Heart left ventricle (tissue), 13 donors: ENCODE data around the gene NAP1L4.

Source experiments
- POLR2A ChIP-seq, 2 donors: fragments of 450-650 bp; IDR thresholded peaks; one replicate each; pipeline ENCODE4 v1.6.1; 2017; ENCODE audit warnings: antibody characterized with exemption in 2 of 2, mild to moderate bottlenecking in 2 of 2, moderate library complexity in 2 of 2
- TF ChIP-seq, protein P1 (sequence below), 12 donors: fragments of 200-600 bp; sonication (generic) in 4 of 12; IDR thresholded peaks; one replicate each; pipeline versions ENCODE4 v1.5.0 to v1.8.0; 2018 to 2022; ENCODE audit warnings: antibody characterized with exemption in 12 of 12, mild to moderate bottlenecking in 5 of 12
- donor health status: ischemic (EF 13 %, LVEDD 7.1; RV severe dilation, severe dysfunction).
- donor health status: DM: no; HTN: yes; CAD: no.
- donor health status: DM: no; HTN: no; CAD: no.
- donor health status: ischemic (EF 25% LVEDD 6.9; RV normal size, moderate dysfunction).
- donor health status: ischemic (EF 25% LVEDD 5.7; RV mildly dilated, moderate dysfunction).
- donor health status: ischemic (EF 35%, LVEDD 5.7; RV mildly dilated, moderate dysfunction).
- donor health status: nonischemic (EF 11% LVEDD 7.7; RV severe dilation, severe dysfunction).
- donor health status: DM: yes; HTN: yes; CAD: no.
- donor health status: PGD.
- donor health status: ischemic (EF 29% LVEDD 5.4; RV normal size, mild dysfunction).
- donor health status: nonischemic (EF 23%, LVEDD 6.1; RV moderate dilation, normal function).

DNA sequence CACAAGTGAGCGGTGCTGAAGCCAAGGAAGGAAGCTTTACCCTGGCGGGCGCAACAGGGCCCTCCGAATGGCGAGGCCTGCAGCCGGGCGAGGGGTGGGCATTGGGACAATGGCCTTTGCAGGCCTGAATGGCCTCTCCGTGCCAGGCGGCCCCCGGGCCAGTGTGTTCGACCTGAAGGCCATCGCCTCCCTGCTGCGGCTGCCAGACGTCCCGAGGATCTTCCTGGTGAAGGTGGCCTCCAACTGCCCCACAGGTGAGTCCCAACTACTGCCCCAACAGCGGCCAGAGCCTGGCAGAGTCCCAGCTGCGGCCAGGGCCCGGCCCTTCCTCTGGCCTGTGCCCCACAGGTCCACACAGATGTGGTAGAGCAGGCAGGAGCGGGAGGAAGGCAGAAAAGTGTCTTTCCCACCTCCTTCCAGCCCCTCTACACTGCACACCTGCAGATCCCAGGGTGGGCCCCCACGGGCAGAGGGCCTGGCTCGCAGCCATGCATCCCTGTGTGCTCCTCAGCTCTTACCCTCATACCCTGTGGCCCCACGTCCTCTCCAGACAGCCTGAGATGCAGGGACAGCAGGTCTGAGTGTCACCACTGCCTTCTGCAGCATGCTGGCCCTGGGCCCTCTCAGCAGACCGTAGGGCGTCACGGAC, 74.2 kb downstream of the NAP1L4 start:
- TF ChIP-seq, protein P1, sequence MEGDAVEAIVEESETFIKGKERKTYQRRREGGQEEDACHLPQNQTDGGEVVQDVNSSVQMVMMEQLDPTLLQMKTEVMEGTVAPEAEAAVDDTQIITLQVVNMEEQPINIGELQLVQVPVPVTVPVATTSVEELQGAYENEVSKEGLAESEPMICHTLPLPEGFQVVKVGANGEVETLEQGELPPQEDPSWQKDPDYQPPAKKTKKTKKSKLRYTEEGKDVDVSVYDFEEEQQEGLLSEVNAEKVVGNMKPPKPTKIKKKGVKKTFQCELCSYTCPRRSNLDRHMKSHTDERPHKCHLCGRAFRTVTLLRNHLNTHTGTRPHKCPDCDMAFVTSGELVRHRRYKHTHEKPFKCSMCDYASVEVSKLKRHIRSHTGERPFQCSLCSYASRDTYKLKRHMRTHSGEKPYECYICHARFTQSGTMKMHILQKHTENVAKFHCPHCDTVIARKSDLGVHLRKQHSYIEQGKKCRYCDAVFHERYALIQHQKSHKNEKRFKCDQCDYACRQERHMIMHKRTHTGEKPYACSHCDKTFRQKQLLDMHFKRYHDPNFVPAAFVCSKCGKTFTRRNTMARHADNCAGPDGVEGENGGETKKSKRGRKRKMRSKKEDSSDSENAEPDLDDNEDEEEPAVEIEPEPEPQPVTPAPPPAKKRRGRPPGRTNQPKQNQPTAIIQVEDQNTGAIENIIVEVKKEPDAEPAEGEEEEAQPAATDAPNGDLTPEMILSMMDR (IDR thresholded peaks at IDR 0.05) = no peak
- TF ChIP-seq POLR2A (IDR thresholded peaks at IDR 0.05) = no peak
